Measurements from ENCODE around the gene OR6N1. TPM values are rescaled to one million over a fixed set of nuclear protein-coding genes. Genes with fewer than 3 reads are reported as not detected.

OR6N1 gene
- polyA plus RNA-seq, 3 donors: not detected

DNA sequence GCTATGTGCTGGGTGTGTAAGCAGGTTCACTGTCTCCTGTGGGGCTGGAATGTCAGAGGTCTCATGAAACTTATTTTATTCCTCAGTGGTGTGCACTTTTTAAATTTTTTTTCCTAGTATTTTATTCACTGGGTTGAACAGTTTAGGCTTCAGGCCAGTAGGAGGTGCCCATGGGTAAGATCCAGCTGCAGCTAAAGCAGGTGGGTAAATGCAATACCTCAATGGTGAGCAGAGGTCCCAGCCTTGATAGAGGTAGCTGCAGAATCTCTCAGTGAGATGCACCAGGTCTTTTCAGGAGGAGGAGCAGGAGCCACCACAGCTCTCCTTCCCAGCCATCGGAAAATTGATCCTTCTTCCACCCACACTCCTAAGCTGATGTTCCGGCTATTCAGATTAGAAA lies 21.6 kb upstream of the OR6N1 start:
- Histone ChIP-seq H3K4me2 (replicated peaks; ENCODE audit: extremely low read depth, low read length, poor library complexity, severe bottlenecking) (peak overlapping the region; percentile 45), H3K27ac (ENCODE audit: low read depth in 1 of 2, low read length in 2 of 2) (peak overlapping the region in 1 of 2 donors; percentile 25), H3K36me3 (replicated peaks in 1 of 2; ENCODE audit: control insufficient read depth in 1 of 2, insufficient read depth in 2 of 2, low read length in 2 of 2) (no peaks in the 10 kb centered on the region), H3K79me2 (ENCODE audit: insufficient read depth, low read length) (peaks cover 52% of the 10 kb centered on the region), H2AFZ (ENCODE audit: insufficient read depth, low read depth, low read length, poor library complexity, severe bottlenecking) (no peak overlapping the region), H3K4me1 (ENCODE audit: control insufficient read depth in 1 of 2, insufficient read depth in 2 of 2, low read length in 2 of 2) (peaks cover 42 to 50% of the 10 kb centered on the region in 2 donors), H3K9me3 (replicated peaks in 1 of 2; ENCODE audit: control insufficient read depth in 1 of 2, insufficient read depth in 1 of 2, low read length in 2 of 2) (no peaks in the 10 kb centered on the region), H3K4me3 (replicated peaks in 1 of 3; ENCODE audit: low read depth in 2 of 3, low read length in 3 of 3) (peak overlapping the region in 1 of 3 experiments; percentile 46), H4K20me1 (ENCODE audit: insufficient read depth, low read length) (no peaks in the 10 kb centered on the region), H3K9ac (ENCODE audit: insufficient read depth, low read length, poor library complexity, severe bottlenecking) (no peak overlapping the region), H3K27me3 (ENCODE audit: control insufficient read depth in 2 of 2, insufficient read depth in 2 of 2, low read length in 2 of 2) (no peaks in the 10 kb centered on the region)
- peak overlapping the region in 1 of 2 donors; percentile 77 for H3K4me3 Mint-ChIP-seq
- TF ChIP-seq, protein P1, sequence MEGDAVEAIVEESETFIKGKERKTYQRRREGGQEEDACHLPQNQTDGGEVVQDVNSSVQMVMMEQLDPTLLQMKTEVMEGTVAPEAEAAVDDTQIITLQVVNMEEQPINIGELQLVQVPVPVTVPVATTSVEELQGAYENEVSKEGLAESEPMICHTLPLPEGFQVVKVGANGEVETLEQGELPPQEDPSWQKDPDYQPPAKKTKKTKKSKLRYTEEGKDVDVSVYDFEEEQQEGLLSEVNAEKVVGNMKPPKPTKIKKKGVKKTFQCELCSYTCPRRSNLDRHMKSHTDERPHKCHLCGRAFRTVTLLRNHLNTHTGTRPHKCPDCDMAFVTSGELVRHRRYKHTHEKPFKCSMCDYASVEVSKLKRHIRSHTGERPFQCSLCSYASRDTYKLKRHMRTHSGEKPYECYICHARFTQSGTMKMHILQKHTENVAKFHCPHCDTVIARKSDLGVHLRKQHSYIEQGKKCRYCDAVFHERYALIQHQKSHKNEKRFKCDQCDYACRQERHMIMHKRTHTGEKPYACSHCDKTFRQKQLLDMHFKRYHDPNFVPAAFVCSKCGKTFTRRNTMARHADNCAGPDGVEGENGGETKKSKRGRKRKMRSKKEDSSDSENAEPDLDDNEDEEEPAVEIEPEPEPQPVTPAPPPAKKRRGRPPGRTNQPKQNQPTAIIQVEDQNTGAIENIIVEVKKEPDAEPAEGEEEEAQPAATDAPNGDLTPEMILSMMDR (IDR thresholded peaks at IDR 0.05): peak; percentile 72
- peaks cover 47% of the 10 kb centered on the region for H3K4me1 Mint-ChIP-seq
- peak overlapping the region in 2 of 7 donors; percentile 4 to 46 for H3K27ac Mint-ChIP-seq
- no peaks in the 10 kb centered on the region for H3K27me3 Mint-ChIP-seq (ENCODE audit: low read depth in 3 of 3)
- H3K9me3 Mint-ChIP-seq: peaks cover 0 to 5% (median 0%) of the 10 kb centered on the region in 7 donors
- no CpG with 5 or more reads among the region's 2 CpGs for WGBS (ENCODE audit: insufficient coverage)
- DNase-seq: peak; percentile 23 to 44 (median 34)
- intact Hi-C loops (cut with micrococcal nuclease): no loop called here
- H3K36me3 Mint-ChIP-seq: no peaks in the 10 kb centered on the region

DNA sequence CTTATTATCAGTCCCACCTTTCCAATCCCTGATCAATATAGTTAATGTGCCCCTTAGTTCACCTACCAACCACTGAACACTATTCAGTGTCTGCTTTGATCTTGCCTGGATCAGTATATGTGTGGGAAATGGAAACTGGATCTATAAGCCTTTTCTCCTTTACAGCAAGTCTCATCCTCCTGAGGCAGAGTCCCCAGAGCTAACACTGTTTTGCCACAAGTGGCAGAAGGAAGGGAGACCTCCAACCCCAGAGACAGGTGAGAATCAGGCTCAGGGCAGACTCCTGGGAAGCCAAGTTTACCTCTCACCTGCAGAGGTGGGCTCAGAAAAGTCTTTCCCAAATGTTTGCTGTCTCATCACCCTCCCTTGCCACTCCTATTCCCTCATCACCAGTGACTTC lies 9.1 kb upstream of the OR6N1 start, which contains the start of gene OR6N2:
OR6N2 (minus strand) TSS at position 101 of the 400 bp plus-strand sequence. CDS start 3,569 bp downstream, outside the sequence.
- no peak for DNase-seq
- Mint-ChIP-seq H3K4me1 (peaks cover 8% of the 10 kb centered on the region), H3K27me3 (ENCODE audit: low read depth in 3 of 3) (peaks cover 0 to 3% (median 0%) of the 10 kb centered on the region in 3 donors), H3K9me3 (peaks cover 0 to 7% (median 5%) of the 10 kb centered on the region in 7 donors), H3K27ac (peak within 1 kb of the TSS in 1 of 7 donors; percentile 3), H3K4me3 (no peak within 1 kb of the TSS), H3K36me3 (no peaks in the 10 kb centered on the region)
- H3K4me2 ChIP-seq (replicated peaks; ENCODE audit: extremely low read depth, low read length, poor library complexity, severe bottlenecking): no peak within 1 kb of the TSS
- H3K4me1 ChIP-seq (ENCODE audit: control insufficient read depth in 1 of 2, insufficient read depth in 2 of 2, low read length in 2 of 2): peaks cover 3 to 9% of the 10 kb centered on the region in 2 donors
- H4K20me1 ChIP-seq (ENCODE audit: insufficient read depth, low read length): no peaks in the 10 kb centered on the region
- no peak within 1 kb of the TSS for H3K4me3 ChIP-seq (replicated peaks in 1 of 3; ENCODE audit: low read depth in 2 of 3, low read length in 3 of 3)
- no peak within 1 kb of the TSS for H3K9ac ChIP-seq (ENCODE audit: insufficient read depth, low read length, poor library complexity, severe bottlenecking)
- no peaks in the 10 kb centered on the region for H3K27me3 ChIP-seq (ENCODE audit: control insufficient read depth in 2 of 2, insufficient read depth in 2 of 2, low read length in 2 of 2)
- H2AFZ ChIP-seq (ENCODE audit: insufficient read depth, low read depth, low read length, poor library complexity, severe bottlenecking): no peak within 1 kb of the TSS
- no peaks in the 10 kb centered on the region for H3K36me3 ChIP-seq (replicated peaks in 1 of 2; ENCODE audit: control insufficient read depth in 1 of 2, insufficient read depth in 2 of 2, low read length in 2 of 2)
- no peak within 1 kb of the TSS for H3K27ac ChIP-seq (ENCODE audit: low read depth in 1 of 2, low read length in 2 of 2)
- no peaks in the 10 kb centered on the region for H3K9me3 ChIP-seq (replicated peaks in 1 of 2; ENCODE audit: control insufficient read depth in 1 of 2, insufficient read depth in 1 of 2, low read length in 2 of 2)
- intact Hi-C loops (cut with micrococcal nuclease): no loop called here
- TF ChIP-seq, protein P1 (IDR thresholded peaks at IDR 0.05): no peak
- no peaks in the 10 kb centered on the region for H3K79me2 ChIP-seq (ENCODE audit: insufficient read depth, low read length)

All from CD14-positive monocyte (primary cell).